Measurements from ENCODE around the gene INPP5A.

DNA sequence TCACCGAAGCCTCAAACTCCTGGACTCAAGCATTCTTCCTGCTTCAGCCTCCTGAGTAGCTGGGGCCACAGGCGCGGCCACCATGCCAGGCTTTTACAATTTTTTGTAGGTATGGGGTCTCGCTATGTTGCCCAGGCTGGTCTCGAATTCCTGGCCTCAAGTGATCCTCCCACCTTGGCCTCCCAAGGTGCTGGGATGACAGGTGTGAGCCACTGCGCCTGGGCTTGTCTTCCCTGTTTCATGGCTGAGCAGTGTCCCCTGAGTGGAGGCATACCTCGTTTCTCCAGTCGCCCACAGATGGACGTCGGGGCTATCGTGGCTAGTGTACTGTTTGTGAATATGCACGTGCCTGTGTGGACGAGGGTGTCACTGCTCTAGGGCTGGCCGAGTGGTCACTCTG lies 11.3 kb downstream of the INPP5A start:
- TF ChIP-seq, protein P1, sequence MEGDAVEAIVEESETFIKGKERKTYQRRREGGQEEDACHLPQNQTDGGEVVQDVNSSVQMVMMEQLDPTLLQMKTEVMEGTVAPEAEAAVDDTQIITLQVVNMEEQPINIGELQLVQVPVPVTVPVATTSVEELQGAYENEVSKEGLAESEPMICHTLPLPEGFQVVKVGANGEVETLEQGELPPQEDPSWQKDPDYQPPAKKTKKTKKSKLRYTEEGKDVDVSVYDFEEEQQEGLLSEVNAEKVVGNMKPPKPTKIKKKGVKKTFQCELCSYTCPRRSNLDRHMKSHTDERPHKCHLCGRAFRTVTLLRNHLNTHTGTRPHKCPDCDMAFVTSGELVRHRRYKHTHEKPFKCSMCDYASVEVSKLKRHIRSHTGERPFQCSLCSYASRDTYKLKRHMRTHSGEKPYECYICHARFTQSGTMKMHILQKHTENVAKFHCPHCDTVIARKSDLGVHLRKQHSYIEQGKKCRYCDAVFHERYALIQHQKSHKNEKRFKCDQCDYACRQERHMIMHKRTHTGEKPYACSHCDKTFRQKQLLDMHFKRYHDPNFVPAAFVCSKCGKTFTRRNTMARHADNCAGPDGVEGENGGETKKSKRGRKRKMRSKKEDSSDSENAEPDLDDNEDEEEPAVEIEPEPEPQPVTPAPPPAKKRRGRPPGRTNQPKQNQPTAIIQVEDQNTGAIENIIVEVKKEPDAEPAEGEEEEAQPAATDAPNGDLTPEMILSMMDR (conservative IDR thresholded peaks at IDR 0.05) = no peak
- TF ChIP-seq ZFX (IDR thresholded peaks at IDR 0.05) = no peak
